SU-DHL-6 (cell line): ENCODE results near the gene GLYATL3.

Experiments
- EZH2phosphoT487 ChIP-seq: fragments of 200-600 bp; sonication (generic), shearing (Covaris generic); conservative IDR thresholded peaks from 2 replicates; pipeline ENCODE4 v1.6.1; 2018; ENCODE audit warnings: mild to moderate bottlenecking, antibody characterized with exemption, low read length, moderate library complexity, mixed read lengths
- TF ChIP-seq, protein P1 (sequence below): fragments of 200-600 bp; sonication (generic); IDR thresholded peaks from one replicate; pipeline ENCODE4 v1.5.1; 2017; ENCODE audit warnings: antibody characterized with exemption, mild to moderate bottlenecking, low read length, moderate library complexity; ENCODE audit not compliant: insufficient read depth, poor library complexity, severe bottlenecking

DNA sequence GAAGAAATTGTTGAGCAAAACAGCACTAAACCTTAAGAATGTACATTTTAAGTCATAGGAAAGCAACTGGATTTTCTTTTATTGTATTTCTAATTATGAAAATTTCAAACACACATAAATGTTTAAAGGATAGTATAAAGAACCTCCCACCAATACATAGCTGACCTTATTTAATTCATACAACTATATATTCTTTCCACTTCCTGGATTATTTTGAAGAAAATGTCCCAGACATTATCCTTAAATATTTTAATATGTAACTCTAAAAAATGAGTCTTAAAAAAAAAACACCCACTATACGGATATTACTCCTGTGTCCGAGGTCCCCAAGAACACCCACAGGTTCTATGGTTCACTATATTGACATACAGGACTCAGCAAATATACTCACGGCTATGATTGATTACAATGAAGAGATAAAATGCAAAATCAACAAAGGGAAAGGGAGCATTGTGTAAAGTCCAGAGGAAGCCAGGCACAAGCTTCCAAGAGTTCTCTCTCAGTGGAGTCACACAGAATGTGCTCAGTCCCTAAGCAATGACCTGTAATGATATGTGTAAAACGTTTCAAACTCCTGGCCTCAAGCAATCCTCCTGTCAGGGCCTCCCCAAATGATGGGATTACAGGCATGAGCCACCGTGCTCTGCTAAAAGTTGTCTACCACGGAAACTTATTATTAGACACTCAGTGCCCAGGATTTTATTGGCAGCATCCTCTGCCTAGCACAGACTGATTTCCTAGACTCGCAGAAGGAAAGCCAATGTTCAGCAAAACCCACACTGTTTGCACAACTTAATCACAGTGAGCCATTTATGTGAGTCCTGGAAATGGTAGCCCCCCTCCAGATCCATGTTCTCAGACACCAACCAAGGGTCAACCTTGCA, 23.2 kb downstream of the GLYATL3 start:
- TF ChIP-seq, protein P1, sequence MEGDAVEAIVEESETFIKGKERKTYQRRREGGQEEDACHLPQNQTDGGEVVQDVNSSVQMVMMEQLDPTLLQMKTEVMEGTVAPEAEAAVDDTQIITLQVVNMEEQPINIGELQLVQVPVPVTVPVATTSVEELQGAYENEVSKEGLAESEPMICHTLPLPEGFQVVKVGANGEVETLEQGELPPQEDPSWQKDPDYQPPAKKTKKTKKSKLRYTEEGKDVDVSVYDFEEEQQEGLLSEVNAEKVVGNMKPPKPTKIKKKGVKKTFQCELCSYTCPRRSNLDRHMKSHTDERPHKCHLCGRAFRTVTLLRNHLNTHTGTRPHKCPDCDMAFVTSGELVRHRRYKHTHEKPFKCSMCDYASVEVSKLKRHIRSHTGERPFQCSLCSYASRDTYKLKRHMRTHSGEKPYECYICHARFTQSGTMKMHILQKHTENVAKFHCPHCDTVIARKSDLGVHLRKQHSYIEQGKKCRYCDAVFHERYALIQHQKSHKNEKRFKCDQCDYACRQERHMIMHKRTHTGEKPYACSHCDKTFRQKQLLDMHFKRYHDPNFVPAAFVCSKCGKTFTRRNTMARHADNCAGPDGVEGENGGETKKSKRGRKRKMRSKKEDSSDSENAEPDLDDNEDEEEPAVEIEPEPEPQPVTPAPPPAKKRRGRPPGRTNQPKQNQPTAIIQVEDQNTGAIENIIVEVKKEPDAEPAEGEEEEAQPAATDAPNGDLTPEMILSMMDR, result no peak
- TF ChIP-seq EZH2phosphoT487, result no peak
